WTC11 (cell line): ENCODE results near the gene USP11. TPM values are rescaled to one million over a fixed set of nuclear protein-coding genes. Genes with fewer than 3 reads are reported as not detected.

Experiments used
- ATAC-seq: fragments of 200-7000 bp; cut with Tn5 transposase; 2 replicates; pipeline ENCODE4 v1.10.0; 2021; ENCODE audit warnings: mild to moderate bottlenecking, moderate library complexity
- CTCF ChIA-PET: fragments of 300-600 bp; sonication (Branson Sonifier 250); formaldehyde crosslinking; loops from one replicate; lab custom pipeline; 2021; ENCODE audit warnings: antibody characterized with exemption; lab: Charles Lee
- POLR2A ChIA-PET: fragments of 350-600 bp; sonication (Branson Sonifier 250); formaldehyde crosslinking; loops from one replicate; lab custom pipeline; 2021; ENCODE audit warnings: antibody characterized with exemption; lab: Charles Lee
- DNase-seq: peaks from one replicate; pipeline ENCODE4 v3.0.0; 2021; ENCODE audit warnings: low spot score
- H3K27ac Mint-ChIP-seq: 2 replicates; pipeline ENCODE4 v1.8.0; 2021; ENCODE audit warnings: mixed read lengths
- H3K27me3 Mint-ChIP-seq: 2 replicates; pipeline ENCODE4 v1.8.0; 2021; ENCODE audit warnings: low read depth, mild to moderate bottlenecking, moderate library complexity, mixed read lengths
- H3K36me3 Mint-ChIP-seq: 2 replicates; pipeline ENCODE4 v1.8.0; 2021; ENCODE audit warnings: mixed read lengths
- H3K4me1 Mint-ChIP-seq: 2 replicates; pipeline ENCODE4 v1.8.0; 2022; ENCODE audit warnings: mixed read lengths
- H3K4me3 Mint-ChIP-seq: 2 replicates; pipeline ENCODE4 v1.8.0; 2021; ENCODE audit warnings: mild to moderate bottlenecking, moderate library complexity, mixed read lengths
- H3K9me3 Mint-ChIP-seq: 2 replicates; pipeline ENCODE4 v1.8.0; 2021; ENCODE audit warnings: mixed read lengths
- ATF3 ChIP-seq: sonication (generic); formaldehyde crosslinking; conservative IDR thresholded peaks from 2 replicates; pipeline ENCODE4 v1.8.1; 2022; ENCODE audit warnings: mild to moderate bottlenecking, missing genetic modification reagents
- CREB1 ChIP-seq: sonication (generic); formaldehyde crosslinking; IDR thresholded peaks from 2 replicates; pipeline ENCODE4 v1.8.0; 2023; ENCODE audit warnings: mild to moderate bottlenecking, missing genetic modification reagents
- E2F4 ChIP-seq: sonication (generic); formaldehyde crosslinking; IDR thresholded peaks from 2 replicates; pipeline ENCODE4 v1.8.1; 2022; ENCODE audit warnings: low read depth, mild to moderate bottlenecking, moderate library complexity, missing genetic modification reagents, borderline replicate concordance
- ELF4 ChIP-seq: sonication (generic); formaldehyde crosslinking; IDR thresholded peaks from 2 replicates; pipeline ENCODE4 v1.8.1; 2022; ENCODE audit warnings: low read depth, mild to moderate bottlenecking, moderate library complexity, missing genetic modification reagents
- ERG ChIP-seq: fragments of 250-450 bp; sonication (Bioruptor Pico); IDR thresholded peaks from 2 replicates; pipeline ENCODE4 v1.8.0; 2021; ENCODE audit warnings: mild to moderate bottlenecking
- ETV6 ChIP-seq: sonication (generic); formaldehyde crosslinking; IDR thresholded peaks from 2 replicates; pipeline ENCODE4 v1.8.1; 2022; ENCODE audit warnings: mild to moderate bottlenecking, missing genetic modification reagents
- FOXJ3 ChIP-seq: sonication (generic); formaldehyde crosslinking; IDR thresholded peaks from 2 replicates; pipeline ENCODE4 v1.9.0; 2021; ENCODE audit warnings: missing genetic modification reagents, mild to moderate bottlenecking, borderline replicate concordance
- GABPB1 ChIP-seq: sonication (generic); formaldehyde crosslinking; IDR thresholded peaks from 2 replicates; pipeline ENCODE4 v1.8.1; 2023; ENCODE audit warnings: mild to moderate bottlenecking, missing genetic modification reagents
- IRF1 ChIP-seq: sonication (generic); formaldehyde crosslinking; IDR thresholded peaks from 2 replicates; pipeline ENCODE4 v1.8.0; 2023; ENCODE audit warnings: missing genetic modification reagents
- NFYB ChIP-seq: sonication (generic); formaldehyde crosslinking; conservative IDR thresholded peaks from 2 replicates; pipeline ENCODE4 v1.8.0; 2022; ENCODE audit warnings: low read depth, missing genetic modification reagents
- RELA ChIP-seq: sonication (generic); formaldehyde crosslinking; IDR thresholded peaks from 2 replicates; pipeline ENCODE4 v1.8.1; 2022; ENCODE audit warnings: missing genetic modification reagents, mild to moderate bottlenecking, borderline replicate concordance
- SMAD4 ChIP-seq: sonication (generic); formaldehyde crosslinking; IDR thresholded peaks from 2 replicates; pipeline ENCODE4 v1.8.0; 2022; ENCODE audit warnings: mild to moderate bottlenecking, missing genetic modification reagents
- TEAD1 ChIP-seq: sonication (generic); formaldehyde crosslinking; IDR thresholded peaks from 2 replicates; pipeline ENCODE4 v1.8.0; 2022; ENCODE audit warnings: mild to moderate bottlenecking, missing genetic modification reagents
- USF1 ChIP-seq: sonication (generic); formaldehyde crosslinking; IDR thresholded peaks from 2 replicates; pipeline ENCODE4 v1.8.0; 2022; ENCODE audit warnings: mild to moderate bottlenecking, missing genetic modification reagents
- USF2 ChIP-seq: sonication (generic); formaldehyde crosslinking; IDR thresholded peaks from 2 replicates; pipeline ENCODE4 v1.8.1; 2023; ENCODE audit warnings: mild to moderate bottlenecking, missing genetic modification reagents, moderate library complexity
- ZMAT4 ChIP-seq: fragments of 250-450 bp; sonication (Bioruptor Pico); IDR thresholded peaks from 2 replicates; pipeline ENCODE4 v1.9.0; 2021; ENCODE audit warnings: mild to moderate bottlenecking
- ZNF263 ChIP-seq: sonication (generic); formaldehyde crosslinking; IDR thresholded peaks from 2 replicates; pipeline ENCODE4 v1.8.1; 2022; ENCODE audit warnings: low read depth, mild to moderate bottlenecking, moderate library complexity, missing genetic modification reagents
- ZNF423 ChIP-seq: fragments of 250-450 bp; sonication (Bioruptor Pico); IDR thresholded peaks from 2 replicates; pipeline ENCODE4 v2.1.2; 2022; ENCODE audit warnings: mild to moderate bottlenecking, moderate library complexity
- ZNF425 ChIP-seq: fragments of 250-450 bp; sonication (Bioruptor Pico); conservative IDR thresholded peaks from 2 replicates; pipeline ENCODE4 v1.9.0; 2021; ENCODE audit warnings: mild to moderate bottlenecking
- ZSCAN18 ChIP-seq: fragments of 250-450 bp; sonication (Bioruptor Pico); IDR thresholded peaks from 2 replicates; pipeline ENCODE4 v2.1.2; 2022; ENCODE audit warnings: mild to moderate bottlenecking, moderate library complexity
- total RNA-seq: library from RNA; stranded (reverse); gene quantifications from 3 replicates; pipeline ENCODE4 v1.2.3, GENCODE V29; 2021

The USP11 gene
- total RNA-seq, 1 experiment from 2014 or later = 86.8 TPM

- Mint-ChIP-seq H3K4me1 (peaks cover 17% of the 10 kb centered on the region), H3K9me3 (no peaks in the 10 kb centered on the region), H3K27me3 (no peaks in the 10 kb centered on the region)
- POLR2A ChIA-PET = no interaction called here
- TF ChIP-seq ZNF263 (CRISPR knock-in tag) = no peak
- TF ChIP-seq ZMAT4 (CRISPR knock-in tag) = no peak
- TF ChIP-seq ATF3 = no peak
- no peak for TF ChIP-seq ELF4 (CRISPR knock-in tag)
- no peak for TF ChIP-seq SMAD4 (CRISPR knock-in tag)
- TF ChIP-seq ERG (CRISPR knock-in tag) = no peak
- no peak for TF ChIP-seq ZNF425 (CRISPR knock-in tag)
- no peak for TF ChIP-seq USF1
- TF ChIP-seq, all 79 proteins: peak for 0
- ATAC-seq (no peak), DNase-seq (no peak)
- Mint-ChIP-seq H3K27ac (no peak overlapping the region), H3K36me3 (peaks cover 75% of the 10 kb centered on the region), H3K4me3 (no peak overlapping the region)
- CTCF ChIA-PET = no interaction called here
Observed at GRCh38 chrX:47202316-47202715, 30.5 kb upstream of the USP11 start.

GRCh38 chrX:47202877-47203276 is 29.9 kb upstream of the USP11 start:
- CTCF ChIA-PET = no interaction called here
- peaks cover 11% of the 10 kb centered on the region for H3K4me1 Mint-ChIP-seq
- POLR2A ChIA-PET = no interaction called here
- no peak for TF ChIP-seq CREB1
- TF ChIP-seq NFYB (CRISPR knock-in tag) = no peak
- no peak for TF ChIP-seq ZSCAN18
- TF ChIP-seq FOXJ3 (CRISPR knock-in tag) = no peak
- TF ChIP-seq ETV6 = no peak
- TF ChIP-seq TEAD1 (CRISPR knock-in tag) = no peak
- no peak for TF ChIP-seq ZNF263 (CRISPR knock-in tag)
- no peak for TF ChIP-seq USF2 (CRISPR knock-in tag)
- TF ChIP-seq IRF1 (CRISPR knock-in tag) = no peak
- TF ChIP-seq ZNF423 (CRISPR knock-in tag) = no peak
- no peak for TF ChIP-seq E2F4 (CRISPR knock-in tag)
- no peak for TF ChIP-seq SMAD4 (CRISPR knock-in tag)
- no peak for TF ChIP-seq RELA (CRISPR knock-in tag)
- TF ChIP-seq GABPB1 = no peak
- TF ChIP-seq, all 79 proteins: peak for 0
- H3K4me3 Mint-ChIP-seq = no peak overlapping the region
- H3K9me3 Mint-ChIP-seq = no peaks in the 10 kb centered on the region
- DNase-seq = no peak
- peaks cover 79% of the 10 kb centered on the region for H3K36me3 Mint-ChIP-seq
- ATAC-seq = no peak
- H3K27me3 Mint-ChIP-seq = no peaks in the 10 kb centered on the region
- no peak overlapping the region for H3K27ac Mint-ChIP-seq
